ENCODE measurements around the gene FOXE3.

- TF ChIP-seq POLR2A (IDR thresholded peaks at IDR 0.05) = no peak
- TF ChIP-seq, protein P1, sequence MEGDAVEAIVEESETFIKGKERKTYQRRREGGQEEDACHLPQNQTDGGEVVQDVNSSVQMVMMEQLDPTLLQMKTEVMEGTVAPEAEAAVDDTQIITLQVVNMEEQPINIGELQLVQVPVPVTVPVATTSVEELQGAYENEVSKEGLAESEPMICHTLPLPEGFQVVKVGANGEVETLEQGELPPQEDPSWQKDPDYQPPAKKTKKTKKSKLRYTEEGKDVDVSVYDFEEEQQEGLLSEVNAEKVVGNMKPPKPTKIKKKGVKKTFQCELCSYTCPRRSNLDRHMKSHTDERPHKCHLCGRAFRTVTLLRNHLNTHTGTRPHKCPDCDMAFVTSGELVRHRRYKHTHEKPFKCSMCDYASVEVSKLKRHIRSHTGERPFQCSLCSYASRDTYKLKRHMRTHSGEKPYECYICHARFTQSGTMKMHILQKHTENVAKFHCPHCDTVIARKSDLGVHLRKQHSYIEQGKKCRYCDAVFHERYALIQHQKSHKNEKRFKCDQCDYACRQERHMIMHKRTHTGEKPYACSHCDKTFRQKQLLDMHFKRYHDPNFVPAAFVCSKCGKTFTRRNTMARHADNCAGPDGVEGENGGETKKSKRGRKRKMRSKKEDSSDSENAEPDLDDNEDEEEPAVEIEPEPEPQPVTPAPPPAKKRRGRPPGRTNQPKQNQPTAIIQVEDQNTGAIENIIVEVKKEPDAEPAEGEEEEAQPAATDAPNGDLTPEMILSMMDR (IDR thresholded peaks at IDR 0.05) = no peak
Measured at GRCh38 chr1:47449822-47450552, 33.9 kb downstream of the FOXE3 start.
